SH-SY5Y (cell line): ENCODE measurements around the gene CHRD.

Source experiments
- GATA2 ChIP-seq: IDR thresholded peaks from 2 replicates; pipeline ENCODE4 v1.6.1; 2011; ENCODE audit warnings: mild to moderate bottlenecking, low read depth, low read length
- GATA3 ChIP-seq: IDR thresholded peaks from 2 replicates; pipeline ENCODE4 v1.6.1; 2011; ENCODE audit warnings: low read depth, mild to moderate bottlenecking, low read length, moderate library complexity

CHRD gene

GRCh38 chr3:184354121-184354728, 25.6 kb upstream of the CHRD start:
- TF ChIP-seq GATA2 (no peak), GATA3 (no peak)

- TF ChIP-seq GATA3 (no peak), GATA2 (no peak)
Observed at GRCh38 chr3:184354754-184355153, 25.1 kb upstream of the CHRD start.

- no peak for TF ChIP-seq GATA3
- TF ChIP-seq GATA2 = no peak
Observed at GRCh38 chr3:184355261-184356040, 24.4 kb upstream of the CHRD start.

GRCh38 chr3:184357248-184358123, 22.4 kb upstream of the CHRD start:
- TF ChIP-seq GATA2 = no peak
- no peak for TF ChIP-seq GATA3

- TF ChIP-seq GATA3 = no peak
- no peak for TF ChIP-seq GATA2
Observed at GRCh38 chr3:184358124-184358767, 21.6 kb upstream of the CHRD start.

- TF ChIP-seq GATA2 (no peak), GATA3 (no peak)
Observed at GRCh38 chr3:184358921-184359350, 20.9 kb upstream of the CHRD start.

GRCh38 chr3:184359610-184360009, 20.2 kb upstream of the CHRD start:
- TF ChIP-seq GATA3 = no peak
- TF ChIP-seq GATA2 = no peak

- TF ChIP-seq GATA2 (no peak), GATA3 (no peak)
Observed at GRCh38 chr3:184360070-184360928, 19.6 kb upstream of the CHRD start.

GRCh38 chr3:184360929-184361531, 18.8 kb upstream of the CHRD start:
- TF ChIP-seq GATA2 (no peak), GATA3 (no peak)

GRCh38 chr3:184361532-184361931, 18.3 kb upstream of the CHRD start, which contains the start of the genes CLCN2 and POLR2H:
TSS of gene CLCN2 (minus strand) at chr3:184361605. CDS start at chr3:184361479, 126 bp downstream.
TSS of gene POLR2H (plus strand) at chr3:184361710. CDS start at chr3:184363493, 1,783 bp downstream.
- TF ChIP-seq GATA3 (no peak), GATA2 (no peak)

- TF ChIP-seq GATA3 (no peak), GATA2 (no peak)
Observed at GRCh38 chr3:184361932-184362667, 17.8 kb upstream of the CHRD start.
